SU-DHL-6 (cell line): ENCODE results near the gene TAOK2.
"Not testable (repeated sequence)": the region's sequence is repeated elsewhere in the genome, so short reads cannot be mapped to it uniquely, and the experiment has no call there.

Experiments used
- H2AFZ ChIP-seq: fragments of 200-600 bp; sonication (generic); 2 replicates; pipeline ENCODE4 v1.6.1; 2014; ENCODE audit warnings: low read depth, mild to moderate bottlenecking, moderate library complexity, mixed read lengths, antibody characterized with exemption, low read length; ENCODE audit not compliant: severe bottlenecking
- H3F3A ChIP-seq: fragments of 200-600 bp; shearing (Covaris generic); 2 replicates; pipeline ENCODE4 v1.6.0; 2016; ENCODE audit warnings: antibody characterized with exemption, mild to moderate bottlenecking; ENCODE audit not compliant: insufficient read depth
- H3K27ac ChIP-seq: fragments of 200-600 bp; sonication (generic); 2 replicates; pipeline ENCODE4 v1.5.1; 2016; ENCODE audit warnings: low read depth, mild to moderate bottlenecking, low read length, moderate library complexity, mixed read lengths
- H3K27me3 ChIP-seq: fragments of 200-600 bp; sonication (generic), shearing (Covaris generic); 2 replicates; pipeline ENCODE4 v1.6.0; 2014; ENCODE audit warnings: mild to moderate bottlenecking, low read length
- H3K36me3 ChIP-seq: fragments of 200-600 bp; sonication (generic); 2 replicates; pipeline ENCODE4 v1.6.1; 2014; ENCODE audit warnings: mild to moderate bottlenecking, low read length, mixed read lengths
- H3K4me2 ChIP-seq: fragments of 300-600, 200-600 bp; shearing (Covaris generic), sonication (generic); 2 replicates; pipeline ENCODE4 v1.6.0; 2014; ENCODE audit warnings: low read length, low read depth, mild to moderate bottlenecking; ENCODE audit not compliant: poor library complexity, severe bottlenecking
- H3K4me3 ChIP-seq: fragments of 200-600 bp; sonication (generic); 2 replicates; pipeline ENCODE4 v1.5.1; 2014; ENCODE audit warnings: antibody characterized with exemption, low read length, mild to moderate bottlenecking, mixed read lengths; ENCODE audit not compliant: insufficient read depth, poor library complexity, severe bottlenecking
- H3K79me2 ChIP-seq: fragments of 200-600 bp; sonication (generic); 2 replicates; pipeline ENCODE4 v1.6.1; 2014; ENCODE audit warnings: mild to moderate bottlenecking, low read length, moderate library complexity; ENCODE audit not compliant: insufficient read depth
- H3K9ac ChIP-seq: fragments of 200-600 bp; sonication (generic); 2 replicates; pipeline ENCODE4 v1.7.0; 2014; ENCODE audit warnings: mild to moderate bottlenecking, low read length
- H3K9me2 ChIP-seq: fragments of 200-600 bp; sonication (generic); replicated peaks from 2 replicates; pipeline ENCODE4 v1.6.1; 2014; ENCODE audit warnings: low read length; ENCODE audit not compliant: insufficient read depth
- H3K9me3 ChIP-seq: fragments of 200-600 bp; sonication (generic); 2 replicates; pipeline ENCODE4 v1.6.1; 2014; ENCODE audit warnings: low read length, mixed read lengths; ENCODE audit not compliant: insufficient read depth
- H4K20me1 ChIP-seq: fragments of 200-600 bp; sonication (generic); 2 replicates; pipeline ENCODE4 v1.6.1; 2014; ENCODE audit warnings: low read depth, mild to moderate bottlenecking, antibody characterized with exemption, low read length, moderate library complexity, mixed read lengths
- EZH2phosphoT487 ChIP-seq: fragments of 200-600 bp; sonication (generic), shearing (Covaris generic); conservative IDR thresholded peaks from 2 replicates; pipeline ENCODE4 v1.6.1; 2018; ENCODE audit warnings: mild to moderate bottlenecking, antibody characterized with exemption, low read length, moderate library complexity, mixed read lengths
- TF ChIP-seq, protein P1 (sequence below): fragments of 200-600 bp; sonication (generic); IDR thresholded peaks from one replicate; pipeline ENCODE4 v1.5.1; 2017; ENCODE audit warnings: antibody characterized with exemption, mild to moderate bottlenecking, low read length, moderate library complexity; ENCODE audit not compliant: insufficient read depth, poor library complexity, severe bottlenecking

Gene TAOK2

DNA sequence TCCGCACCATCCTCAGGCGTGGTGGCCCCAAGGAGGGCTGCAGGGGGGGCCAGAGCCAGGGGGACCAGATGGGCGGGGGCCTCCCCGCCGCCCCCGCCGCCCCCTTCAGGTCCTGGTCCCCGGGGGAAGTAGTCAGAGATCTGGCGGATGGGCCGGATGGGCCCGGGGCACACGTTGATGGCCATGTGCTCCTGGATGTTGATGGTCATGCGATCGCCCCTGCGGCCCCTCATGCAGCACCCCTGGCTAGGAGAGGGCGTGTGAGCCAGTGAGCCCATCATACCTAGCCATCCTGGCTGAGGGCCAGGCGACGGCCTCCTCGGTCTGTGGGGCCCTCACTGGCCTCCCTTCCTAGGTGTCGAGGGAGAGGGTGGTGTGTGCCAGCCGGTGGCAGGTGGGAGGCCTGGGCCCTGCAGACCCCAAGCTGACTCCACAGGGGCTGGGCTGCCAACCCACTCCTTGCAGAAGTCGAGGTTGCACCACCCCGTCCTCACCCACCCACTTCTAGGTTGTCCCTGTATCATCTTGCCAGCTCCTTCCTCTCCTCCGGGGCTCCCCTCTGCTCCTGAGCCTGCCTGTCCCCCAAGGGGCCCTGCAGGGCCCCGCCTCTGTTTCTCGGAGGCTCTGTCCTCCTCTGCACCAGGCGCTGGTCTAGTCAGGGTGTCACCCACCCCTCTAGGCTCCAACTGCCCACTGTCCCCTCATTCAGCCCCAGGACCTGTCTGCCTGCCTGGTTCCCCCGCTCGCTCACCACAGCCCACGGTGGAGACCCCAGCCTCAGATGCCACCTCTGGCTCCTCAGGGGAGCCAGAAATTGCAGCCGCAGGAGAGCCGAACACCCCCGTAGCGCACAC lies 36.5 kb downstream of the TAOK2 start:
- Histone ChIP-seq H3K79me2 (no peaks in the 10 kb centered on the region), H3K27ac (no peak overlapping the region), H3K4me2 (peak overlapping the region; percentile 50)

DNA sequence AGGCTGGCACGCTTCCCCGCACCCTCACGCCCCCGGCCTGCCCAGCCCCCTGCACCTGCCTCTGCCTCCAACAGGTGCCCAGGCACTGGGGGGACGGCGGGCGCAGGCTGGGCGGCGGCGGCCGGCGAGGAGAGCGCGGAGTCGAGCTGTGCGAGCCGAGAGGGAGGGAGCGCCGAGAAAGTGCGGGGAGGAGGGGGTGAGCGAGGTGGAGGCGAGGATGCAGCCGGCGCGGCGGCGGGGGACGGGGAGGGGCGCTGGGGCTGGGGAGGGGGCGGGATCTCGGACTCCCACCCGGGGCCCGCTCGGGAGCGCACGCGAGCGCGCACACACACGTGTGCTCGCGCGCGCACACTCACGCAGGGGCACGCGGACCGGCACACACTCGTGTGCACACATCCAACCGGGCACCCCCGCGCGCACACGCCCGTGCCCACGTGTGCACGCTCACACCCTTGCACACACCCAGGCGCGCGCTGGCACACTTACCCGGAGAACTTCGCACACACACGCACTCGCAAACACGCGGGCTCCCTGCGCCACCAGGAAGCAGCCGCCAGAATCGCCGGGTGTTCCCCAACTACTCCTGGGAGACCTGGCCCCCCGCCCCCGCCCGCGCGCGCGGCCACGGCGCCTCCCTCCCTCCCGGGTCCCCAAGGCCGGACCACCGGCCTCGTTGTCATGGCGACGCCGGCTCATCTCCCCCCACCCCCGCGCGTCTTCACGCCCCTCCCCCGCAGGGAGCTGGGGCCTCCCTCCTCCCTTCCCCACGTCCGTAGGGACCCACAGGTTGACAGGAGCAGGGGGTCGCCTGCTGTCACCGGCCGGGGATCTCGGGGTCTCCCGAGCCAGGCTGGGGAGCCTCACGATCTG lies 37.4 kb downstream of the TAOK2 start, which contains the start of gene DOC2A:
Gene DOC2A (minus strand): TSS at position 184 of the 870 bp plus-strand sequence. CDS start 805 bp downstream, outside the sequence.
- H3K4me2 ChIP-seq = peak within 1 kb of the TSS; percentile 50
- no peaks in the 10 kb centered on the region for H3K79me2 ChIP-seq
- H3K9me2 ChIP-seq = no peaks in the 10 kb centered on the region
- H3K9me3 ChIP-seq = no peaks in the 10 kb centered on the region
- no peak within 1 kb of the TSS for H3K4me3 ChIP-seq
- TF ChIP-seq, protein P1, sequence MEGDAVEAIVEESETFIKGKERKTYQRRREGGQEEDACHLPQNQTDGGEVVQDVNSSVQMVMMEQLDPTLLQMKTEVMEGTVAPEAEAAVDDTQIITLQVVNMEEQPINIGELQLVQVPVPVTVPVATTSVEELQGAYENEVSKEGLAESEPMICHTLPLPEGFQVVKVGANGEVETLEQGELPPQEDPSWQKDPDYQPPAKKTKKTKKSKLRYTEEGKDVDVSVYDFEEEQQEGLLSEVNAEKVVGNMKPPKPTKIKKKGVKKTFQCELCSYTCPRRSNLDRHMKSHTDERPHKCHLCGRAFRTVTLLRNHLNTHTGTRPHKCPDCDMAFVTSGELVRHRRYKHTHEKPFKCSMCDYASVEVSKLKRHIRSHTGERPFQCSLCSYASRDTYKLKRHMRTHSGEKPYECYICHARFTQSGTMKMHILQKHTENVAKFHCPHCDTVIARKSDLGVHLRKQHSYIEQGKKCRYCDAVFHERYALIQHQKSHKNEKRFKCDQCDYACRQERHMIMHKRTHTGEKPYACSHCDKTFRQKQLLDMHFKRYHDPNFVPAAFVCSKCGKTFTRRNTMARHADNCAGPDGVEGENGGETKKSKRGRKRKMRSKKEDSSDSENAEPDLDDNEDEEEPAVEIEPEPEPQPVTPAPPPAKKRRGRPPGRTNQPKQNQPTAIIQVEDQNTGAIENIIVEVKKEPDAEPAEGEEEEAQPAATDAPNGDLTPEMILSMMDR = no peak
- TF ChIP-seq EZH2phosphoT487 = no peak
- no peaks in the 10 kb centered on the region for H4K20me1 ChIP-seq
- H3K9ac ChIP-seq = peak within 1 kb of the TSS; percentile 14; the same call in 1 of the 2 replicates
- no peak within 1 kb of the TSS for H2AFZ ChIP-seq
- no peaks in the 10 kb centered on the region for H3K36me3 ChIP-seq
- H3F3A ChIP-seq = no peaks in the 10 kb centered on the region
- no peak within 1 kb of the TSS for H3K27ac ChIP-seq
- no peaks in the 10 kb centered on the region for H3K27me3 ChIP-seq

More for the DNA sequence above, 36.5 kb downstream of the TAOK2 start:
- Histone ChIP-seq H3F3A (no peaks in the 10 kb centered on the region), H3K36me3 (no peaks in the 10 kb centered on the region), H3K4me3 (no peak overlapping the region), H3K9me3 (no peaks in the 10 kb centered on the region), H2AFZ (no peak overlapping the region), H3K9me2 (no peaks in the 10 kb centered on the region), H3K27me3 (no peaks in the 10 kb centered on the region), H3K9ac (peak overlapping the region; percentile 14; the same call in 1 of the 2 replicates), H4K20me1 (no peaks in the 10 kb centered on the region)
- TF ChIP-seq, protein P1 = no peak
- TF ChIP-seq EZH2phosphoT487 = no peak

DNA sequence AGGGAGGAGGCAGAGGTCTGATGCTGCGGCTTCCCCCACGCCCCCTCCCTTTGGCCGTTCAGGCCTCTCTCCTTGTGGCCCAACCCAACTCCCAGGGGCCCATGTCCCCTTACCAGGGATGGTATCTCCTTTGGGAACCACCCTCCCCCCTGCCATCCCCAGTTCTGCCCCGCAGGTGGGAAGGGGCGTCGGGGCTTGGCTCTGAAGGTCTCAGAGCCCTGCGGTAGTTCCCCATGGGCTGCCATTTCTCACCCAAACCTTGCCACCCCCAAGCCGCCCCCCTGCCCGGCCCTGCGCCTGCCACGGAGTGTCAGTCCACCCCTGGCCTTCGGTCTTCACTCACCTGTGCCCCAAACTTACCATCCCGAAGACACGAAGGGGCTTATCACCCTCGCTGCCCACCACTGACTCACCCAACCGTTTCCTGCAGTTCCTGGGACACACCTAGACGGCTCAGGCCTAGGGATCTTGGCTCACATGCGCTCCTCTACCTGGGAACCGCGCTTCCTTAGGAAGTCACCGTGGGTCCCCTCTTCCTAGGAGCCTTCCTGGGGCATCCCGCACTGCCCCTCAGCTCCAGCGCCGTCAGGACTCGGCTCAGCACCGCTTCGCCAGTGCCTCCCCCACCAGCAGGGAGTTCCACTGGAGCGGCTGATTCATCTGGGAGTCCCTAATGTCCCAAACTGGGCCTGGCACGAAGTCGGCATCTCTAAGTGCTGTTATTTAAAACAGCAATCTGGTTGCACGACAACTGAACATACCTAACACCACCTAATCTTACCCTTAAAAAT lies 38.2 kb downstream of the TAOK2 start:
- TF ChIP-seq EZH2phosphoT487 = no peak
- TF ChIP-seq, protein P1 = no peak
- no peak overlapping the region for H3K4me2 ChIP-seq
- no peaks in the 10 kb centered on the region for H3K36me3 ChIP-seq
- H3K27ac ChIP-seq = no peak overlapping the region
- H2AFZ ChIP-seq = no peak overlapping the region
- no peaks in the 10 kb centered on the region for H4K20me1 ChIP-seq
- no peaks in the 10 kb centered on the region for H3K27me3 ChIP-seq
- no peaks in the 10 kb centered on the region for H3F3A ChIP-seq
- H3K9me3 ChIP-seq = no peaks in the 10 kb centered on the region
- no peaks in the 10 kb centered on the region for H3K79me2 ChIP-seq
- no peak overlapping the region for H3K9ac ChIP-seq
- no peaks in the 10 kb centered on the region for H3K9me2 ChIP-seq
- H3K4me3 ChIP-seq = no peak overlapping the region

DNA sequence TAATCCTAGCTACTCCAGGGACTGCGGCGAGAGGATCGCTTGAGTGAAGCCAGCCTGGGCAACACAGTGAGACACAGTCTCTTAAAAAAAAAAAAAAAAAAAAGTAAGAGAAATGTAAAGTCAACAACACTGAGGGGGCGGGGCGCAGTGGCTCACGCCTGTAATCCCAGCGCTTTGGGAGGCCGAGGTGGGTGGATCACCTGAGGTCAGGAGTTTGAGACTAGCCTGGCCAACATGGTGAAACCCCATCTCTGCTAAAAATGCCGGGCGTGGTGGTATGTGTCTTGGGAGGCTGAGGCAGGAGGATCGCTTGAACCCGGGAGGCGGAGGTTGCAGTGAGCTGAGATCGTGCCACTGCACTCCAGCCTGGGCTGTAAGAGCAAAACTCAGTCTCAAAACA lies 38.9 kb downstream of the TAOK2 start:
- H3K9me3 ChIP-seq, H3K27me3 ChIP-seq, H3K4me3 ChIP-seq, H3K79me2 ChIP-seq, H4K20me1 ChIP-seq, H3K4me2 ChIP-seq, H3K27ac ChIP-seq, H3K9ac ChIP-seq, H3K9me2 ChIP-seq, H3F3A ChIP-seq, H3K36me3 ChIP-seq, H2AFZ ChIP-seq: not testable (repeated sequence)

DNA sequence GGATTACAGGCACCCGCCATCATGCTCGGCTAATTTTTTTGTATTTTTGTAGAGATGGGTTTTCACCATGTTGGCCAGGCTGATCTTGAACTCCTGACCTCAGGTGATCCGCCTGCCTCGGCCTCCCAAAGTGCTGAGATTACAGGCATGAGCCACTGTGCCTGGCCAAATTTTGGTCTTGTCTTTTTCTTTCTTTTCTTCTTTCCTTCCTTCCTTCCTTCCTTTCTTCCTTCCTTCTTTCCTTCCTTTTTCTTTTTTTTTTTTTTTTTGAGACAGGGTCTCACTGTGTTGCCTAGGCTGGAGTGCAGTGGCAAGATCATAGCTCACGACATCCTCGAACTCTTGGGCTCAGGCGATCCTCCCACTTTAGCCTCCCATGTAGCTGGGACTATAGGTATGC lies 41.8 kb downstream of the TAOK2 start:
- H3K9me3 ChIP-seq, H3F3A ChIP-seq, H3K79me2 ChIP-seq, H3K4me2 ChIP-seq, H3K27me3 ChIP-seq, H3K36me3 ChIP-seq, H3K27ac ChIP-seq, H3K9ac ChIP-seq, H3K9me2 ChIP-seq, H3K4me3 ChIP-seq, H2AFZ ChIP-seq, H4K20me1 ChIP-seq: not testable (repeated sequence)
